GM23338 (cell line): ENCODE data around the gene RASGRP4. TPM values are rescaled to one million over a fixed set of nuclear protein-coding genes. Genes with fewer than 3 reads are reported as not detected.

Experiments
- ATAC-seq: fragments of 200-7000 bp; cut with Tn5 transposase; 3 replicates; pipeline ENCODE4 v1.9.1; 2020
- DNase-seq: peaks from one replicate; pipeline ENCODE4 v3.0.0-alpha.2; 2015; ENCODE audit warnings: low spot score
- H2AFZ ChIP-seq: fragments of 200-600 bp; sonication (generic); 2 replicates; pipeline ENCODE4 v1.8.0; 2016; ENCODE audit warnings: antibody characterized with exemption, mild to moderate bottlenecking, moderate library complexity
- H3F3A ChIP-seq: fragments of 200-600 bp; sonication (generic); replicated peaks from 2 replicates; pipeline ENCODE4 v1.8.0; 2017; ENCODE audit warnings: antibody characterized with exemption, mixed run types, low read depth
- H3K27ac ChIP-seq: fragments of 200-600 bp; sonication (generic); 2 replicates; pipeline ENCODE4 v1.6.1; 2016; ENCODE audit warnings: low read depth
- H3K27me3 ChIP-seq: fragments of 200-600 bp; sonication (generic); 2 replicates; pipeline ENCODE4 v1.8.0; 2016; ENCODE audit warnings: mild to moderate bottlenecking, mixed run types, moderate library complexity; ENCODE audit not compliant: insufficient read depth
- H3K36me3 ChIP-seq: fragments of 200-600 bp; sonication (generic); 2 replicates; pipeline ENCODE4 v1.8.0; 2016; ENCODE audit warnings: mild to moderate bottlenecking; ENCODE audit not compliant: insufficient read depth
- H3K4me1 ChIP-seq: fragments of 200-600 bp; sonication (generic); 2 replicates; pipeline ENCODE4 v1.8.0; 2016; ENCODE audit warnings: mild to moderate bottlenecking, moderate library complexity; ENCODE audit not compliant: insufficient read depth
- H3K4me2 ChIP-seq: fragments of 200-600 bp; sonication (generic); 2 replicates; pipeline ENCODE4 v1.7.1; 2017; ENCODE audit warnings: mixed run types
- H3K4me3 ChIP-seq: fragments of 200-600 bp; sonication (generic); 2 replicates; pipeline ENCODE4 v1.6.1; 2016; ENCODE audit warnings: mixed run types
- H3K79me2 ChIP-seq: fragments of 200-600 bp; sonication (generic); replicated peaks from 2 replicates; pipeline ENCODE4 v1.8.0; 2017; ENCODE audit warnings: mild to moderate bottlenecking; ENCODE audit not compliant: insufficient read depth
- H3K9me2 ChIP-seq: fragments of 200-600 bp; sonication (generic); 2 replicates; pipeline ENCODE4 v1.8.0; 2017; ENCODE audit not compliant: insufficient read depth
- H4K20me1 ChIP-seq: fragments of 200-600 bp; sonication (generic); replicated peaks from 2 replicates; pipeline ENCODE4 v1.8.0; 2017; ENCODE audit warnings: mild to moderate bottlenecking; ENCODE audit not compliant: insufficient read depth
- H3K27ac Mint-ChIP-seq: 2 replicates; pipeline ENCODE4 v1.8.0; 2020; ENCODE audit warnings: inconsistent platforms, mild to moderate bottlenecking, moderate library complexity, mixed read lengths
- H3K27me3 Mint-ChIP-seq: 3 replicates; pipeline ENCODE4 v1.8.0; 2022; ENCODE audit warnings: low read depth, mild to moderate bottlenecking, moderate library complexity, mixed read lengths, inconsistent platforms; ENCODE audit not compliant: insufficient read depth, poor library complexity
- H3K36me3 Mint-ChIP-seq: 3 replicates; pipeline ENCODE4 v1.8.0; 2021; ENCODE audit warnings: low read depth, mild to moderate bottlenecking, inconsistent platforms, moderate library complexity, mixed read lengths
- H3K4me1 Mint-ChIP-seq: 3 replicates; pipeline ENCODE4 v1.8.0; 2020; ENCODE audit warnings: mild to moderate bottlenecking, inconsistent platforms, mixed read lengths
- H3K4me3 Mint-ChIP-seq: 3 replicates; pipeline ENCODE4 v1.8.0; 2021; ENCODE audit warnings: moderate library complexity, mild to moderate bottlenecking, inconsistent platforms, mixed read lengths
- H3K9me3 Mint-ChIP-seq: 3 replicates; pipeline ENCODE4 v1.8.0; 2020; ENCODE audit warnings: moderate library complexity, mild to moderate bottlenecking, inconsistent platforms, mixed read lengths
- CREB1 ChIP-seq: fragments of 250-450 bp; sonication (Bioruptor Pico); IDR thresholded peaks from 2 replicates; pipeline ENCODE4 v1.5.0; 2020; ENCODE audit warnings: low read depth, mild to moderate bottlenecking, moderate library complexity
- CTCF ChIP-seq, 2 experiments: fragments of 200-600 bp in 1 of 2; sonication (generic) in 1 of 2; conservative IDR thresholded peaks; 2 replicates each; pipeline versions ENCODE4 v1.5.1 to v1.6.1; 2016 to 2017; ENCODE audit warnings: antibody characterized with exemption in 2 of 2, low read depth in 2 of 2, mild to moderate bottlenecking in 2 of 2, moderate library complexity in 1 of 2
- EZH2 ChIP-seq: fragments of 200-600 bp; sonication (generic); IDR thresholded peaks from one replicate; pipeline ENCODE4 v1.8.0; 2017; ENCODE audit warnings: antibody characterized with exemption, mild to moderate bottlenecking, low read depth; ENCODE audit not compliant: unreplicated experiment
- JUNB ChIP-seq: IDR thresholded peaks from one replicate; pipeline ENCODE4 v1.6.1; 2016; ENCODE audit warnings: antibody characterized with exemption; ENCODE audit not compliant: unreplicated experiment
- ZNF114 ChIP-seq: fragments of 250-450 bp; sonication (Bioruptor Pico); IDR thresholded peaks from 2 replicates; pipeline ENCODE4 v1.5.0; 2020; ENCODE audit warnings: mild to moderate bottlenecking, moderate library complexity
- polyA plus RNA-seq: library from polyadenylated mRNA; unstranded; fragments of >200 nt; fragmentation: Nextera tagmentation; extraction: Ambion mirVana; gene quantifications from 2 replicates; pipeline ENCODE4 v1.2.1, GENCODE V29; 2016
- total RNA-seq: library from RNA; depleted of rRNA; stranded (reverse); fragments of >200 nt; shearing (Covaris generic); gene quantifications from 2 replicates; pipeline ENCODE4 v1.2.3, GENCODE V29; 2014
- TF ChIP-seq, protein P1 (sequence below): fragments of 250-450 bp; sonication (Bioruptor Pico); IDR thresholded peaks from 2 replicates; pipeline ENCODE4 v1.5.0; 2020; ENCODE audit warnings: mild to moderate bottlenecking, moderate library complexity

Gene RASGRP4
- total and polyA plus RNA-seq, 2 experiments from 2014 or later, result 1.6 to 3.6 TPM

DNA sequence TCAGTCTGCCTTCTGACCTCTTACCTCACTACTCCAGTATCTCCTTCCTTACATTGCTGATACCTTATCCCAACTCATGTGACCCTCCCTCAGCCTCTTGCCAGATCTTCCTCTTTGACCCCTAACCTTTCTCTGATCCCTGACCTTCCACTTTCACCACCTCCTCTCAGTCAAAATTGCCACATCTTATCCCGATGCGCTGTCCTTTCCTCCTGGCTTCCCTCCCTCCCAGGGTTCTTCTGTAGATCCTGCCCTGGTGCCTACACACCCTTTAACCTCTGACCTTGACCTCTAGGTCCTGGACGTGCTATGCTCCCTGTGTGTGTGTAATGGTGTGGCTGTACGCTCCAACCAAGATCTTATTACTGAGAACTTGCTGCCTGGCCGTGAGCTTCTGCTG, 31.2 kb upstream of the RASGRP4 start:
- Histone ChIP-seq H2AFZ (no peak overlapping the region), H3K4me2 (no peak overlapping the region), H3K27me3 (no peaks in the 10 kb centered on the region), H3F3A (peaks cover 10% of the 10 kb centered on the region; the same call in 1 of the 2 replicates), H4K20me1 (peaks cover 7% of the 10 kb centered on the region; the same call in 1 of the 2 replicates), H3K79me2 (no peaks in the 10 kb centered on the region), H3K36me3 (peaks cover 44% of the 10 kb centered on the region), H3K27ac (no peak overlapping the region), H3K9me2 (no peaks in the 10 kb centered on the region), H3K4me1 (0 out of 2 replicates have a peak, but pooled peaks cover 4% of the 10 kb centered on the region), H3K4me3 (no peak overlapping the region)
- H3K4me3 Mint-ChIP-seq, result no peak overlapping the region
- no peak for ATAC-seq
- no peak for DNase-seq
- H3K27ac Mint-ChIP-seq, result no peak overlapping the region
- peaks cover 5% of the 10 kb centered on the region for H3K27me3 Mint-ChIP-seq
- H3K4me1 Mint-ChIP-seq, result peaks cover 10% of the 10 kb centered on the region
- H3K36me3 Mint-ChIP-seq, result peaks cover 80% of the 10 kb centered on the region
- no peaks in the 10 kb centered on the region for H3K9me3 Mint-ChIP-seq
- TF ChIP-seq CREB1 (CRISPR knock-in tag) (no peak), CTCF (conservative IDR thresholded peaks at IDR 0.05; ENCODE audit: low read depth in 2 of 2) (no peak), JUNB (no peak), EZH2 (no peak), ZNF114 (CRISPR knock-in tag) (no peak)
- TF ChIP-seq, protein P1, sequence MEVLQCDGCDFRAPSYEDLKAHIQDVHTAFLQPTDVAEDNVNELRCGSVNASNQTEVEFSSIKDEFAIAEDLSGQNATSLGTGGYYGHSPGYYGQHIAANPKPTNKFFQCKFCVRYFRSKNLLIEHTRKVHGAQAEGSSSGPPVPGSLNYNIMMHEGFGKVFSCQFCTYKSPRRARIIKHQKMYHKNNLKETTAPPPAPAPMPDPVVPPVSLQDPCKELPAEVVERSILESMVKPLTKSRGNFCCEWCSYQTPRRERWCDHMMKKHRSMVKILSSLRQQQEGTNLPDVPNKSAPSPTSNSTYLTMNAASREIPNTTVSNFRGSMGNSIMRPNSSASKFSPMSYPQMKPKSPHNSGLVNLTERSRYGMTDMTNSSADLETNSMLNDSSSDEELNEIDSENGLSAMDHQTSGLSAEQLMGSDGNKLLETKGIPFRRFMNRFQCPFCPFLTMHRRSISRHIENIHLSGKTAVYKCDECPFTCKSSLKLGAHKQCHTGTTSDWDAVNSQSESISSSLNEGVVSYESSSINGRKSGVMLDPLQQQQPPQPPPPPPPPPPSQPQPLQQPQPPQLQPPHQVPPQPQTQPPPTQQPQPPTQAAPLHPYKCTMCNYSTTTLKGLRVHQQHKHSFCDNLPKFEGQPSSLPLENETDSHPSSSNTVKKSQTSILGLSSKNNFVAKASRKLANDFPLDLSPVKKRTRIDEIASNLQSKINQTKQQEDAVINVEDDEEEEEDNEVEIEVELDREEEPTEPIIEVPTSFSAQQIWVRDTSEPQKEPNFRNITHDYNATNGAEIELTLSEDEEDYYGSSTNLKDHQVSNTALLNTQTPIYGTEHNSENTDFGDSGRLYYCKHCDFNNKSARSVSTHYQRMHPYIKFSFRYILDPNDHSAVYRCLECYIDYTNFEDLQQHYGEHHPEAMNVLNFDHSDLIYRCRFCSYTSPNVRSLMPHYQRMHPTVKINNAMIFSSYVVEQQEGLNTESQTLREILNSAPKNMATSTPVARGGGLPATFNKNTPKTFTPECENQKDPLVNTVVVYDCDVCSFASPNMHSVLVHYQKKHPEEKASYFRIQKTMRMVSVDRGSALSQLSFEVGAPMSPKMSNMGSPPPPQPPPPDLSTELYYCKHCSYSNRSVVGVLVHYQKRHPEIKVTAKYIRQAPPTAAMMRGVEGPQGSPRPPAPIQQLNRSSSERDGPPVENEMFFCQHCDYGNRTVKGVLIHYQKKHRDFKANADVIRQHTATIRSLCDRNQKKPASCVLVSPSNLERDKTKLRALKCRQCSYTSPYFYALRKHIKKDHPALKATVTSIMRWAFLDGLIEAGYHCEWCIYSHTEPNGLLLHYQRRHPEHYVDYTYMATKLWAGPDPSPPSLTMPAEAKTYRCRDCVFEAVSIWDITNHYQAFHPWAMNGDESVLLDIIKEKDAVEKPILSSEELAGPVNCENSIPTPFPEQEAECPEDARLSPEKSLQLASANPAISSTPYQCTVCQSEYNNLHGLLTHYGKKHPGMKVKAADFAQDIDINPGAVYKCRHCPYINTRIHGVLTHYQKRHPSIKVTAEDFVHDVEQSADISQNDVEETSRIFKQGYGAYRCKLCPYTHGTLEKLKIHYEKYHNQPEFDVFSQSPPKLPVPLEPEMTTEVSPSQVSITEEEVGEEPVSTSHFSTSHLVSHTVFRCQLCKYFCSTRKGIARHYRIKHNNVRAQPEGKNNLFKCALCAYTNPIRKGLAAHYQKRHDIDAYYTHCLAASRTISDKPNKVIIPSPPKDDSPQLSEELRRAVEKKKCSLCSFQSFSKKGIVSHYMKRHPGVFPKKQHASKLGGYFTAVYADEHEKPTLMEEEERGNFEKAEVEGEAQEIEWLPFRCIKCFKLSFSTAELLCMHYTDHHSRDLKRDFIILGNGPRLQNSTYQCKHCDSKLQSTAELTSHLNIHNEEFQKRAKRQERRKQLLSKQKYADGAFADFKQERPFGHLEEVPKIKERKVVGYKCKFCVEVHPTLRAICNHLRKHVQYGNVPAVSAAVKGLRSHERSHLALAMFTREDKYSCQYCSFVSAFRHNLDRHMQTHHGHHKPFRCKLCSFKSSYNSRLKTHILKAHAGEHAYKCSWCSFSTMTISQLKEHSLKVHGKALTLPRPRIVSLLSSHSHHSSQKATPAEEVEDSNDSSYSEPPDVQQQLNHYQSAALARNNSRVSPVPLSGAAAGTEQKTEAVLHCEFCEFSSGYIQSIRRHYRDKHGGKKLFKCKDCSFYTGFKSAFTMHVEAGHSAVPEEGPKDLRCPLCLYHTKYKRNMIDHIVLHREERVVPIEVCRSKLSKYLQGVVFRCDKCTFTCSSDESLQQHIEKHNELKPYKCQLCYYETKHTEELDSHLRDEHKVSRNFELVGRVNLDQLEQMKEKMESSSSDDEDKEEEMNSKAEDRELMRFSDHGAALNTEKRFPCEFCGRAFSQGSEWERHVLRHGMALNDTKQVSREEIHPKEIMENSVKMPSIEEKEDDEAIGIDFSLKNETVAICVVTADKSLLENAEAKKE (CRISPR knock-in tag), result no peak
